Coronary artery (tissue), 2 donors: ENCODE data around the gene CYP27A1.

Experiments
- DNase-seq: peaks from one replicate; pipeline ENCODE4 v3.0.0-alpha.2; 2017; ENCODE audit warnings: low spot score
- H3K27ac ChIP-seq, 2 donors: fragments of 200-600 bp; sonication (generic); one replicate each; pipeline ENCODE4 v1.5.1; 2016 to 2019
- H3K4me3 ChIP-seq: fragments of 200-600 bp; sonication (generic); 2 replicates; pipeline ENCODE4 v1.5.1; 2016; ENCODE audit warnings: mild to moderate bottlenecking, moderate library complexity
- CTCF ChIP-seq: fragments of 200-600 bp; sonication (generic); IDR thresholded peaks from one replicate; pipeline ENCODE4 v1.5.1; 2019; ENCODE audit warnings: antibody characterized with exemption

The CYP27A1 gene

GRCh38 chr2:218830526-218831306 lies 48.8 kb downstream of the CYP27A1 start:
- H3K4me3 ChIP-seq: no peak overlapping the region
- peak overlapping the region in 1 of 2 donors; percentile 82 for H3K27ac ChIP-seq
- DNase-seq: no peak
- TF ChIP-seq CTCF: no peak

GRCh38 chr2:218831378-218831990 lies 49.5 kb downstream of the CYP27A1 start, which contains the start of gene PRKAG3:
TSS of gene PRKAG3 (minus strand) at chr2:218831803.
- H3K27ac ChIP-seq: peak within 1 kb of the TSS; percentile 33 to 82
- no peak for TF ChIP-seq CTCF
- no peak within 1 kb of the TSS for H3K4me3 ChIP-seq
- DNase-seq: no peak

- Histone ChIP-seq H3K27ac (peak overlapping the region; percentile 33 to 82), H3K4me3 (no peak overlapping the region)
- TF ChIP-seq CTCF: no peak
- DNase-seq: no peak
These were observed 50.1 kb downstream of the CYP27A1 start for GRCh38 chr2:218832081-218832480.

- Histone ChIP-seq H3K4me3 (no peak overlapping the region), H3K27ac (peak overlapping the region; percentile 33 to 82)
- TF ChIP-seq CTCF: no peak
- DNase-seq: no peak
These were observed 50.6 kb downstream of the CYP27A1 start for GRCh38 chr2:218832520-218832919.

GRCh38 chr2:218833023-218833609 lies 51.2 kb downstream of the CYP27A1 start:
- H3K4me3 ChIP-seq: no peak overlapping the region
- DNase-seq: no peak
- no peak for TF ChIP-seq CTCF
- H3K27ac ChIP-seq: peak overlapping the region; percentile 33 to 82

GRCh38 chr2:218834685-218835084 lies 52.7 kb downstream of the CYP27A1 start:
- Histone ChIP-seq H3K27ac (no peak overlapping the region), H3K4me3 (no peak overlapping the region)
- DNase-seq: peak; percentile 54
- no peak for TF ChIP-seq CTCF
